Uterus (tissue), 4 donors: ENCODE results near the gene CDH13. TPM values are rescaled to one million over a fixed set of nuclear protein-coding genes. Genes with fewer than 3 reads are reported as not detected.

Experiments
- DNase-seq, 2 donors: peaks; one replicate each; pipeline ENCODE4 v3.0.0-alpha.2; 2019 to 2020
- H3K27ac ChIP-seq, 2 donors: fragments of 200-600 bp; sonication (generic); 1 replicate in 1 of 2; 2 replicates in 1 of 2; pipeline ENCODE4 v1.5.1; 2016 to 2018
- H3K27me3 ChIP-seq, 2 donors: fragments of 200-600 bp; sonication (generic); one replicate each; pipeline ENCODE4 v1.5.1; 2018 to 2019; ENCODE audit warnings: control low read depth in 1 of 2
- H3K36me3 ChIP-seq, 2 donors: fragments of 200-600 bp; sonication (generic); one replicate each; pipeline ENCODE4 v1.5.1; 2019; ENCODE audit warnings: control low read depth in 1 of 2
- H3K4me1 ChIP-seq, 2 donors: fragments of 200-600 bp; sonication (generic); one replicate each; pipeline ENCODE4 v1.5.1; 2018 to 2019; ENCODE audit warnings: control low read depth in 1 of 2
- H3K4me3 ChIP-seq, 2 donors: fragments of 200-600 bp; sonication (generic); 1 replicate in 1 of 2; 2 replicates in 1 of 2; pipeline ENCODE4 v1.5.1; 2018 to 2019; ENCODE audit warnings: mild to moderate bottlenecking in 1 of 2
- H3K9me3 ChIP-seq, 2 donors: fragments of 200-600 bp; sonication (generic); one replicate each; pipeline ENCODE4 v1.5.1; 2019; ENCODE audit warnings: control low read depth in 1 of 2
- POLR2A ChIP-seq, 2 donors: fragments of 450-650 bp; IDR thresholded peaks; one replicate each; pipeline ENCODE4 v1.6.1; 2016; ENCODE audit warnings: antibody characterized with exemption in 2 of 2, mild to moderate bottlenecking in 1 of 2, moderate library complexity in 1 of 2
- intact Hi-C: fragments of 100-400 bp; cut with DNase I; formaldehyde crosslinking; loops from one replicate; pipeline ENCODE4 v1.15.1; 2023; ENCODE audit warnings: low total_unique reads
- total RNA-seq, 4 donors: library from RNA; depleted of rRNA in 3 of 4; stranded (reverse); fragments of >200 nt in 3 of 4; gene quantifications; one replicate each; pipeline versions ENCODE4 v1.1.0 to v1.2.4, GENCODE V29; 2014 to 2023
- TF ChIP-seq, protein P1 (sequence below), 4 experiments: fragments of 200-600 bp in 2 of 4; fragments of 450-650 bp in 2 of 4; sonication (generic) in 2 of 4; IDR thresholded peaks; one replicate each; pipeline ENCODE4 v1.5.1; 2016 to 2019; ENCODE audit warnings: antibody characterized with exemption in 4 of 4, mild to moderate bottlenecking in 2 of 4, moderate library complexity in 1 of 4
- donor health status: DM: yes; HTN: yes; CAD: no.

CDH13 gene
- total RNA-seq, 4 donors from 2014 or later, result 49.1 to 99.4 (median 82.7) TPM

DNA sequence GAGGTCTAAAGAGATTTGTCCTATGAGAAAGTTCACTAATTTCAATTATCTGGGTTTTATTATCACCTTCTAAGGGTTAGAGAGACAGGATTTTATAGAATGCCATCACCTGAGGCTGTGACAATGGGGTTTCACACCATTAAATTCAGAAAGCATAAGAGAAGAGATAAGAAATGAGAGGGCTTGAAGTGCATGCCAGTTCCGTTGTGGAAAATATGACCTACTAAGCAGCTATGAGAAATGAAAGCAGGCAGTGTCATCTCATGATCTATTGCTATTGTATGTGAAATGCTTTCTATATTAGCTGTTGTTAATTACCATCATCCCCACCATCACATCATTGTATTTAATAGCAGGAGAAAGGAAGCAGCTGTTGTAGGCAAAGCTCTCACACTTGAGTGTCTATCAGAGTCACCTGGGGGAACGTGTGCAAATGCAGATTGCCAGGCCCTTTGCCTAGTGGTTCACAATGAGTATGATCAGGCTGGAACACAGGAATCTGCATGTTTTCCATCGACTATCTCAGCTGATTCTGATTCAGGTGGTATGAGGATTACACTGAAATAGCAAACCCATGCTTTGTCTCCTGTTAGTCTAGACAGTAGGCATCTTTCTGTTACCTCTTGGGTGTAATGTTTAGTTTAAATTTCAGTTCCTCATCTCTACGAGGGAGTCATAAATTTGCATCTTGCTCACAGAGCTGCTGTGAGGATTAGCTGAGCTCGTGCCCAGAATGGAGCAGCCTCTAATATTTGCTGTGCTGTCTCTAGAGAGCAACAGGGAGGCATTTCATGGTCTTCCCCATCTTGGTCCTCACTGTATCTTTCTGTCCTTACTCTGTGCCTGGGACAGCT, 256.4 kb downstream of the CDH13 start:
- Histone ChIP-seq H3K4me3 (no peak overlapping the region), H3K9me3 (no peaks in the 10 kb centered on the region), H3K27me3 (no peaks in the 10 kb centered on the region), H3K4me1 (no peaks in the 10 kb centered on the region), H3K27ac (no peak overlapping the region), H3K36me3 (no peaks in the 10 kb centered on the region)
- TF ChIP-seq, protein P1, sequence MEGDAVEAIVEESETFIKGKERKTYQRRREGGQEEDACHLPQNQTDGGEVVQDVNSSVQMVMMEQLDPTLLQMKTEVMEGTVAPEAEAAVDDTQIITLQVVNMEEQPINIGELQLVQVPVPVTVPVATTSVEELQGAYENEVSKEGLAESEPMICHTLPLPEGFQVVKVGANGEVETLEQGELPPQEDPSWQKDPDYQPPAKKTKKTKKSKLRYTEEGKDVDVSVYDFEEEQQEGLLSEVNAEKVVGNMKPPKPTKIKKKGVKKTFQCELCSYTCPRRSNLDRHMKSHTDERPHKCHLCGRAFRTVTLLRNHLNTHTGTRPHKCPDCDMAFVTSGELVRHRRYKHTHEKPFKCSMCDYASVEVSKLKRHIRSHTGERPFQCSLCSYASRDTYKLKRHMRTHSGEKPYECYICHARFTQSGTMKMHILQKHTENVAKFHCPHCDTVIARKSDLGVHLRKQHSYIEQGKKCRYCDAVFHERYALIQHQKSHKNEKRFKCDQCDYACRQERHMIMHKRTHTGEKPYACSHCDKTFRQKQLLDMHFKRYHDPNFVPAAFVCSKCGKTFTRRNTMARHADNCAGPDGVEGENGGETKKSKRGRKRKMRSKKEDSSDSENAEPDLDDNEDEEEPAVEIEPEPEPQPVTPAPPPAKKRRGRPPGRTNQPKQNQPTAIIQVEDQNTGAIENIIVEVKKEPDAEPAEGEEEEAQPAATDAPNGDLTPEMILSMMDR (IDR thresholded peaks at IDR 0.05), result no peak
- TF ChIP-seq POLR2A (IDR thresholded peaks at IDR 0.05), result no peak
- no peak for DNase-seq
- intact Hi-C loops, result no loop called here

DNA sequence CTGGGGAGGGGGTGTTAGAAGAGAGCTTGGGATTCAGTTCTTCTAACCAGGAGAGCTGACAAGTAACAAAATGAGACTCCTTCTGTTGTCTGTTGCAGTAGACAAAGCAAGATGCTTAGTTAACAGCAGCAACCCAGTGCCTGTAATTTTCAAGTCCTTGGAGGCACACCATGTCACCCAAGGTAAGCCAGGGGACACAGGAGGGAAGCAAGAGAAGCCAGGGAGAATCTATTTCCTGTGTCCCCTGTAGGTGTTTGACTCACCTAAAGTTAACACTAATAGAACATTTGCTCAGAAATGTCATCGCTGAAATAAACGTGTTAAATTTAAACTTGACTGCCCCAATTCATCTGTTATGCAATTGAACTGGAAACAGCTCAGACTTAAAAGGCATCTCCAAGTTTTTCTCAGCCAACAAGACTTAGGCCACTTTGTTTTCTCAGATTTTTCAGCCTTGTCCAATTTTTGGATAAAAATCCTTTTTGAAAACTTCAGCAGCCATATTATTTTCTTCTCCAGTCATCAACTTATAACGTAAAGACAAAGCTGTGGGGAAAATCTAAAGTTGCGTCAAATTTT, 257.6 kb downstream of the CDH13 start:
- intact Hi-C loops, result no loop called here
- no peak for DNase-seq
- no peak overlapping the region for H3K4me3 ChIP-seq
- TF ChIP-seq, protein P1 (IDR thresholded peaks at IDR 0.05), result no peak
- no peak for TF ChIP-seq POLR2A (IDR thresholded peaks at IDR 0.05)
- no peaks in the 10 kb centered on the region for H3K9me3 ChIP-seq
- H3K27me3 ChIP-seq, result no peaks in the 10 kb centered on the region
- H3K27ac ChIP-seq, result no peak overlapping the region
- H3K36me3 ChIP-seq, result no peaks in the 10 kb centered on the region
- no peaks in the 10 kb centered on the region for H3K4me1 ChIP-seq

DNA sequence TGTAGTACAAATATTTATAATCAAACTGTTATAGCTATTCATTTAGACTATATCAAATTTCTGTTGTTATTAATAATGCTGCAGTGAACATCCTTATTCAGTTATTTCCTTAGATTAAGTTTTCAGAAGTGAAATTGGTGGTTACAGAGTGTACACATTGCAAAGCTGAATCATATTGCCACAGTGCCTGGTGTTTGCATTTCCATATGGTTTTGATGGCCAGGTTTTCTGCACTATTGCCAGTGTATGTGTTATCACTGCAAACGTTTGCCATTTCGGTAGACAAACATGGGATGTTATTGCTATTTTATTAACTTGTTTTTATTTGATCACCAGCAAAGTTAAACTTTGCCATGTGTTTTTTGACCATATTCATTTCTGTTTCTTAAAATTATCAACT, 259.4 kb downstream of the CDH13 start:
- intact Hi-C loops, result no loop called here
- no peaks in the 10 kb centered on the region for H3K9me3 ChIP-seq
- no peak overlapping the region for H3K27ac ChIP-seq
- H3K36me3 ChIP-seq, result no peaks in the 10 kb centered on the region
- no peak overlapping the region for H3K4me3 ChIP-seq
- no peaks in the 10 kb centered on the region for H3K27me3 ChIP-seq
- no peak for DNase-seq
- H3K4me1 ChIP-seq, result no peaks in the 10 kb centered on the region
- TF ChIP-seq POLR2A (IDR thresholded peaks at IDR 0.05), result no peak
- TF ChIP-seq, protein P1 (IDR thresholded peaks at IDR 0.05), result no peak

DNA sequence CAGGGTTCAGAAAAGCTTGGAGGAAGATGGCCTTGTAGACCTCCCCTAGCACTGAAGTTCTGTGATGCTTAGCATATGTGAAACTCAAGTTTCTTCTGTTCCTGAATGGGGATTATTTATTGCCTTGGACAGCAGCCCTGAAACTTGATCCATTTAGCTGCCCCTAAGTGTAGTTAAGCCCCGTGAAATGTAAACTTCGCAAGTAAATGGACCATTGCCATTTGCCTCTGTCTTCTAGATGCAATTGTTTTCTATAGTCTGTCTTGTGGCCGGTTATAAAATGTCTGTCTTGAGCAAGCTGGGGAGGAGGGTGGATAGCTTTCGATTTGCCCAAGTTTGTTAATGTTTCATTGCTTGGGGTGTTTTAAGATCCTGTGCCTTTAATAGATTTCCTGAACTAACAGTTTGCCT, 261.8 kb downstream of the CDH13 start:
- no peak for DNase-seq
- Histone ChIP-seq H3K27ac (no peak overlapping the region), H3K9me3 (no peaks in the 10 kb centered on the region), H3K4me1 (no peaks in the 10 kb centered on the region), H3K27me3 (no peaks in the 10 kb centered on the region), H3K36me3 (no peaks in the 10 kb centered on the region), H3K4me3 (no peak overlapping the region)
- intact Hi-C loops, result no loop called here
- TF ChIP-seq POLR2A (IDR thresholded peaks at IDR 0.05), result no peak
- TF ChIP-seq, protein P1 (IDR thresholded peaks at IDR 0.05), result no peak

DNA sequence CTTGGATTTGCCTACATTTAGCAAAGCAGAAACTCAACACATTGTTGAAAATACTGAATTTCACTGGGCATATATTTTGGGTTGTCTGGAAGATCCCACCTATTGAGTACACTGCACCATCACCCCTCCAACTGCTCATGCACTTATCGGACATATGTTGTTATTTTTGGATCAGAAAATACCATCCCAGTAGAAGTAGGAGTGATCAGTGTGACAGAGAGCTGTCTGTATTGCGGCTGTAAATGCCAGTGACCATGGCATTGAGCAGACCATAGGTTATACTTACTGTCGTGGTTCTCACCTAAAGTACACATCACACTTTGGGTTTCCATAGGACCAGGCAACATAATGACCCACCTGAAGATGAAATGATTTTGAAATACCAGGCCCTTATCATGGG, 264.7 kb downstream of the CDH13 start:
- H3K27ac ChIP-seq, result no peak overlapping the region
- no peaks in the 10 kb centered on the region for H3K36me3 ChIP-seq
- TF ChIP-seq, protein P1 (IDR thresholded peaks at IDR 0.05), result no peak
- no peak for TF ChIP-seq POLR2A (IDR thresholded peaks at IDR 0.05)
- H3K27me3 ChIP-seq, result no peaks in the 10 kb centered on the region
- H3K4me1 ChIP-seq, result no peaks in the 10 kb centered on the region
- H3K9me3 ChIP-seq, result no peaks in the 10 kb centered on the region
- no peak for DNase-seq
- H3K4me3 ChIP-seq, result no peak overlapping the region
- intact Hi-C loops, result no loop called here
